DOHH2 (cell line): ENCODE data around the gene XPO6.

Source experiments
- CTCF ChIP-seq: fragments of 200-600 bp; sonication (generic); IDR thresholded peaks from one replicate; pipeline ENCODE4 v1.5.1; 2014; ENCODE audit warnings: antibody characterized with exemption, mild to moderate bottlenecking, low read depth, low read length; ENCODE audit not compliant: poor library complexity, severe bottlenecking
- EZH2phosphoT487 ChIP-seq: fragments of 200-600 bp; sonication (generic); IDR thresholded peaks from 2 replicates; pipeline ENCODE4 v1.6.1; 2017; ENCODE audit warnings: borderline replicate concordance, mild to moderate bottlenecking, antibody characterized with exemption, low read length, moderate library complexity, mixed read lengths

GRCh38 chr16:28182183-28182582 is 29.6 kb downstream of the XPO6 start:
- TF ChIP-seq CTCF (no peak), EZH2phosphoT487 (no peak)
